ENCODE measurements around the gene FIGNL1. TPM values are rescaled to one million over a fixed set of nuclear protein-coding genes. Genes with fewer than 3 reads are reported as not detected.

Gene FIGNL1
- total RNA-seq, 1 experiment from 2014 or later: 13.8 TPM

DNA sequence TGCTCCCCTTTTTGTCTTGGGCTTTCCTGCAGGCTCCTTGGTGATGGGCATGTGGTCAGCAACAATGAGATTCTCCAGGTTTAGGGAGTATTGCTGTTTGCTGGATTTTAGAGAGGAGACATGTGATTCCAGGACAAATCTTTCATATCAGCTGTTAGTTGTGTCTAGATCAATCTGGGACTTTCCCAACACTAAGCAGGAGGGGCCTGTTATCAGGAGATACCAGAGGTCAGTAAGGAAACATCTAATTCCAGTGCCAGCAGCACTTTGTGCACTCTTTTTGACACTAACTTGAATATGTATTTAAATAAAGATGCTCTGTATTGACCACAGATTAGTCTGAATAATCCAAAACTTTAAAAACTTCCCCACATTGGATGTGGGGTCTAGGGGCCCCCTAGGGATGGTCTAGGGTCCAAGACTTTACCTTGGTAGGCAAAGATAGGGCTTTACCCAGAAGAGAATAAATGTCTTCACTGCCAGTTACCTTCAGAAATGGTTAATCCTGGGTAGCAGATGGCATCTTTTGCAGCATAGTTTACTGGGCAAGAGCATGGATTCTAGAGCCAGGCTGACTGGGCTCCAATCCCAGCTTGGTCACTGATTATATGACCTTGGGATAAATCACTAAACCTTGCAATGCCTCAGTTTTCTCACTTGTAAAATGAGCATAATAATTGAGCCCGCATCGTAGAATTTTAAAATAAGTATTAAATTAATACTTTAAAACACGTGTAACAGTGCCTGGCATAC, 6.4 kb upstream of the FIGNL1 start:
- Histone ChIP-seq H3K27me3 (ENCODE audit: insufficient read depth, low read length) (no peaks in the 10 kb centered on the region), H3K9me3 (ENCODE audit: control insufficient read depth, low read depth, low read length) (no peaks in the 10 kb centered on the region), H2BK20ac (ENCODE audit: low read depth, low read length, poor library complexity, severe bottlenecking) (no peak overlapping the region), H4K8ac (replicated peaks; ENCODE audit: insufficient read length, low read depth, low read length) (no peak overlapping the region), H3K4me2 (ENCODE audit: insufficient read depth, insufficient read length, low read length) (no peak overlapping the region), H3K23ac (ENCODE audit: insufficient read length, low read depth, low read length) (no peak overlapping the region), H3K4ac (ENCODE audit: low read depth, low read length) (no peak overlapping the region), H2BK12ac (ENCODE audit: insufficient read length, low read depth, low read length) (no peak overlapping the region), H2BK5ac (ENCODE audit: insufficient read length, low read length) (no peak overlapping the region), H4K5ac (ENCODE audit: insufficient read length, low read depth, low read length) (no peak overlapping the region), H3K79me1 (ENCODE audit: insufficient read depth, low read depth, low read length, poor library complexity, severe bottlenecking) (no peaks in the 10 kb centered on the region), H2BK15ac (ENCODE audit: low read depth, low read length) (no peak overlapping the region), H4K91ac (ENCODE audit: insufficient read length, low read depth, low read length) (no peak overlapping the region), H2AFZ (ENCODE audit: low read length) (no peak overlapping the region), H2AK5ac (ENCODE audit: insufficient read length, low read length) (no peak overlapping the region), H4K20me1 (ENCODE audit: control insufficient read depth, insufficient read depth, insufficient read length) (no peaks in the 10 kb centered on the region), H3K79me2 (ENCODE audit: insufficient read depth, low read length) (no peaks in the 10 kb centered on the region), H3K4me1 (ENCODE audit: insufficient read depth, low read length) (no peaks in the 10 kb centered on the region), H3K9ac (ENCODE audit: extremely low read depth, insufficient read length, low read length) (no peak overlapping the region), H3K18ac (ENCODE audit: insufficient read length, low read depth, low read length) (no peak overlapping the region), H3K23me2 (ENCODE audit: insufficient read length, low read depth, low read length, poor library complexity, severe bottlenecking) (no peaks in the 10 kb centered on the region), H3K56ac (ENCODE audit: insufficient read length, low read depth, low read length) (no peak overlapping the region), H3T11ph (ENCODE audit: low read length) (no peak overlapping the region), H3K14ac (ENCODE audit: insufficient read depth, low read length) (no peak overlapping the region), H2BK120ac (ENCODE audit: low read depth, low read length, poor library complexity, severe bottlenecking) (no peak overlapping the region), H3K27ac (ENCODE audit: insufficient read length, low read depth, low read length) (no peak overlapping the region)
- Mint-ChIP-seq H3K27ac (no peak overlapping the region), H3K4me1 (peaks cover 0 to 3% of the 10 kb centered on the region in 2 experiments; a peak in 1 of 4 replicates), H3K9me3 (peaks cover 14 to 20% of the 10 kb centered on the region in 2 experiments; a peak in 4 of 5 replicates), H3K4me3 (no peak overlapping the region), H3K36me3 (ENCODE audit: insufficient read depth in 1 of 3, low read depth in 3 of 3) (peaks cover 0 to 6% (median 3%) of the 10 kb centered on the region in 3 experiments; a peak in 5 of 7 replicates), H3K27me3 (ENCODE audit: low read depth) (no peaks in the 10 kb centered on the region; the same call in 1 of the 2 replicates)
- TF ChIP-seq, protein P1, sequence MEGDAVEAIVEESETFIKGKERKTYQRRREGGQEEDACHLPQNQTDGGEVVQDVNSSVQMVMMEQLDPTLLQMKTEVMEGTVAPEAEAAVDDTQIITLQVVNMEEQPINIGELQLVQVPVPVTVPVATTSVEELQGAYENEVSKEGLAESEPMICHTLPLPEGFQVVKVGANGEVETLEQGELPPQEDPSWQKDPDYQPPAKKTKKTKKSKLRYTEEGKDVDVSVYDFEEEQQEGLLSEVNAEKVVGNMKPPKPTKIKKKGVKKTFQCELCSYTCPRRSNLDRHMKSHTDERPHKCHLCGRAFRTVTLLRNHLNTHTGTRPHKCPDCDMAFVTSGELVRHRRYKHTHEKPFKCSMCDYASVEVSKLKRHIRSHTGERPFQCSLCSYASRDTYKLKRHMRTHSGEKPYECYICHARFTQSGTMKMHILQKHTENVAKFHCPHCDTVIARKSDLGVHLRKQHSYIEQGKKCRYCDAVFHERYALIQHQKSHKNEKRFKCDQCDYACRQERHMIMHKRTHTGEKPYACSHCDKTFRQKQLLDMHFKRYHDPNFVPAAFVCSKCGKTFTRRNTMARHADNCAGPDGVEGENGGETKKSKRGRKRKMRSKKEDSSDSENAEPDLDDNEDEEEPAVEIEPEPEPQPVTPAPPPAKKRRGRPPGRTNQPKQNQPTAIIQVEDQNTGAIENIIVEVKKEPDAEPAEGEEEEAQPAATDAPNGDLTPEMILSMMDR (conservative IDR thresholded peaks at IDR 0.05): no peak
- DNase-seq: no peak
- WGBS (ENCODE audit: extremely low coverage, insufficient read length, low lambda C conversion rate): no CpG with 5 or more reads among the region's 3 CpGs
